Nephron (organoid): ENCODE data around the gene BCORL1.
A peak's percentile ranks its signal among the peaks of the same experiment; 100 is the strongest.

ENCODE experiments used
- H3K27ac Mint-ChIP-seq, 3 experiments: 2 replicates each; pipeline ENCODE4 v1.8.0; 2020; ENCODE audit warnings: mixed read lengths in 3 of 3, mild to moderate bottlenecking in 2 of 3, moderate library complexity in 1 of 3
- H3K27me3 Mint-ChIP-seq: 2 replicates; pipeline ENCODE4 v1.8.0; 2021; ENCODE audit warnings: low read depth, mild to moderate bottlenecking, moderate library complexity, mixed read lengths
- H3K36me3 Mint-ChIP-seq: 2 replicates; pipeline ENCODE4 v1.8.0; 2020; ENCODE audit warnings: low read depth, mixed read lengths
- H3K4me1 Mint-ChIP-seq: 2 replicates; pipeline ENCODE4 v1.8.0; 2020; ENCODE audit warnings: mixed read lengths
- H3K4me3 Mint-ChIP-seq, 3 experiments: 2 replicates each; pipeline ENCODE4 v1.8.0; 2020; ENCODE audit warnings: mild to moderate bottlenecking in 3 of 3, mixed read lengths in 3 of 3, moderate library complexity in 2 of 3
- H3K9me3 Mint-ChIP-seq: 2 replicates; pipeline ENCODE4 v1.8.0; 2020; ENCODE audit warnings: mixed read lengths
- CTCF ChIP-seq, 3 experiments: fragments of 200-600 bp; sonication (generic); IDR thresholded peaks; one replicate each; pipeline ENCODE4 v1.5.0; 2021; ENCODE audit warnings: antibody characterized with exemption in 3 of 3; ENCODE audit not compliant: unreplicated experiment in 3 of 3

The BCORL1 gene

GRCh38 chrX:129934952-129935351 lies 47.5 kb upstream of the BCORL1 start:
- Mint-ChIP-seq H3K36me3 (no peaks in the 10 kb centered on the region), H3K4me1 (peaks cover 6% of the 10 kb centered on the region), H3K4me3 (no peak overlapping the region), H3K27me3 (peaks cover 37% of the 10 kb centered on the region), H3K9me3 (peaks cover 6% of the 10 kb centered on the region), H3K27ac (no peak overlapping the region)
- TF ChIP-seq CTCF (IDR thresholded peaks at IDR 0.05; ENCODE audit: unreplicated experiment in 3 of 3) = no peak

GRCh38 chrX:129938081-129938480 lies 44.4 kb upstream of the BCORL1 start:
- H3K9me3 Mint-ChIP-seq = peaks cover 13% of the 10 kb centered on the region
- H3K4me1 Mint-ChIP-seq = peaks cover 6% of the 10 kb centered on the region
- H3K27me3 Mint-ChIP-seq = peaks cover 34% of the 10 kb centered on the region
- no peak for TF ChIP-seq CTCF (IDR thresholded peaks at IDR 0.05; ENCODE audit: unreplicated experiment in 3 of 3)
- H3K36me3 Mint-ChIP-seq = no peaks in the 10 kb centered on the region
- H3K4me3 Mint-ChIP-seq = no peak overlapping the region
- H3K27ac Mint-ChIP-seq = no peak overlapping the region

GRCh38 chrX:129939986-129940385 lies 42.4 kb upstream of the BCORL1 start:
- no peak overlapping the region for H3K27ac Mint-ChIP-seq
- no peak overlapping the region for H3K4me3 Mint-ChIP-seq
- H3K36me3 Mint-ChIP-seq = no peaks in the 10 kb centered on the region
- peaks cover 6% of the 10 kb centered on the region for H3K4me1 Mint-ChIP-seq
- peaks cover 15% of the 10 kb centered on the region for H3K27me3 Mint-ChIP-seq
- no peak for TF ChIP-seq CTCF (IDR thresholded peaks at IDR 0.05; ENCODE audit: unreplicated experiment in 3 of 3)
- peaks cover 7% of the 10 kb centered on the region for H3K9me3 Mint-ChIP-seq

GRCh38 chrX:129940721-129941120 lies 41.7 kb upstream of the BCORL1 start:
- Mint-ChIP-seq H3K27ac (no peak overlapping the region), H3K27me3 (peaks cover 10% of the 10 kb centered on the region), H3K9me3 (peaks cover 7% of the 10 kb centered on the region), H3K4me3 (no peak overlapping the region), H3K36me3 (no peaks in the 10 kb centered on the region), H3K4me1 (peaks cover 6% of the 10 kb centered on the region)
- no peak for TF ChIP-seq CTCF (IDR thresholded peaks at IDR 0.05; ENCODE audit: unreplicated experiment in 3 of 3)

GRCh38 chrX:129945131-129945530 lies 37.3 kb upstream of the BCORL1 start:
- Mint-ChIP-seq H3K4me3 (no peak overlapping the region), H3K27me3 (no peaks in the 10 kb centered on the region), H3K27ac (no peak overlapping the region), H3K4me1 (no peaks in the 10 kb centered on the region), H3K9me3 (peaks cover 9% of the 10 kb centered on the region), H3K36me3 (no peaks in the 10 kb centered on the region)
- no peak for TF ChIP-seq CTCF (IDR thresholded peaks at IDR 0.05; ENCODE audit: unreplicated experiment in 3 of 3)

GRCh38 chrX:129953334-129953648 lies 29.1 kb upstream of the BCORL1 start:
- TF ChIP-seq CTCF (IDR thresholded peaks at IDR 0.05; ENCODE audit: unreplicated experiment in 3 of 3) = no peak
- Mint-ChIP-seq H3K36me3 (no peaks in the 10 kb centered on the region), H3K9me3 (peaks cover 25% of the 10 kb centered on the region), H3K4me3 (peak overlapping the region; percentile 54 to 76 (median 64)), H3K27ac (peak overlapping the region in 2 of 3 experiments; percentile 62 to 84), H3K27me3 (peaks cover 12% of the 10 kb centered on the region), H3K4me1 (peaks cover 33% of the 10 kb centered on the region)
